GM18511 (cell line): ENCODE measurements around the gene INHBA.

ENCODE experiments used
- ATAC-seq: cut with Tn5 transposase; IDR thresholded peaks from one replicate; pipeline ENCODE4 v1.9.1; 2021; ENCODE audit warnings: mild to moderate bottlenecking, moderate library complexity; ENCODE audit not compliant: unreplicated experiment

The INHBA gene

GRCh38 chr7:41711283-41712064 lies 8.6 kb upstream of the INHBA start:
- ATAC-seq: no peak

DNA sequence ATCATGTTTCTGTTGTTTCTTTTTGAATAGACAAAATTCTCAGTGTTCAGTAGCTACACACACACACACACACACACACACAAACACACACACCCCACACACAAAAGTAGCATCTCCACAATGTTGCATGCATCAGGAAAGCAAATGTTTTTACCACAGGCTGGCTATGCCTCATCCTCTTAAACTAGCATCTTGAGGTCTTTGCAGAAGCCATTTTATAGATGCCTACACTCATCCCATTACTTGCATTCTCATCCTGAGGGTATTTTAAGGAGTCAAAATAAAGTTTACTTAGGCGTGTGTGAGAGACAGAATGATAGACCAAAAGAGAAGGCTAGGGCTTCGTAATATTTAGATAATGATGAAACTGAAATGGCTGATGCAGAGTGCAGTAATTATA lies 7.9 kb upstream of the INHBA start:
- no peak for ATAC-seq

DNA sequence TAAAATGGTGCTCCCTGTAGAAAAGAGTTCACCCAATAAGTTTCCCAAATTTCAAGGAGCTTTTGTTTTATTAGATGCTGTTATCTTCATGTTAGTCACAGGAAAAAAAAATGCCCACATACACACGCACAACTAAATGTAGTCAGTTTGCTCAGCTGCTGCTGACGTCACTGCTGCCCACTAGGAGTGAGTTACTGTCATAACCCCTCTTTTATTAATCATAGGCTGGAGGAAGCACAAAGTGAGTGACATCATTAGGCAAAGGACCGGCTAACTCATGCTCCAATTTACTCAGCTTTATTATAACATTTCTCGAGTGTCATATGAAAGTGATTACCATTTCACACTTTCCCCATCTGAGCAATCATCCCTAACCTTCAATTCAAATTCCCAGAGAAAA lies 6.7 kb upstream of the INHBA start:
- no peak for ATAC-seq

DNA sequence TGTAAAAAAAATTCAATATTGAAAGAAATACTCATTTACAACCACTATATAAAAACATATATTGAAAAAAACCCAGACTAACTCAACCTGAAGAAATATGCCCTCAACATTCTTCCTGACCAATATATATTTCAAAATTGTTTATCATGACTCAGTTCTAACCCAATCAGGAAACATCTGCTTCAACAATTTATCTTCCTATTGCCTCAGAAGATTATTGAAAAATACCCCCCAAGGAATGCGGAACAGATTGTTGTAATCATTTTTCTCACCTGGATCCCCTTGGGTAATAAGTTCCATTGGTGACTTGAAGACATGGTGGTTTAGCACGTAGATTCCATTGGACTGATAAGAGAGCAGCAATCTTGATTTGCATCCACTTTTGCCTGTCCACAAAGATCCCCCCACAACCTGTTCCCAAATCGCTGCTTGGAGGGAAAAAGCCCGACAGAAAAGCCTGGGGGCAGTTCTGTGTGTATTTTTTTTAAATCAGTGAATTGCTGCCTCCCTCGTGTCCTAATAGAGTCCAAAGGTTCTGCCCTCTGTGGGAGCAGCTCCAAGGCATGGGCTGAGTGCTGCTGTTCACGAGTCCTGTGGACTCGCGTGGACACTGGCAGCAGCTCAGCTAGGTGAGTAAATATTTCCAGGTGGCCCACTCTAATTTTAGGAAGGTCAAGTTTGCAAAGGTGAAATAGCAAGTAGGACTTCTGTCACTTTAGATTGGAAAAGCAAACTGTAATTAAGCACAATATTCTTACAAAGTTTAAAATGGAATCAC lies 5.9 kb upstream of the INHBA start:
- no peak for ATAC-seq

- ATAC-seq: no peak
Observed at GRCh38 chr7:41706228-41706930, 3.5 kb upstream of the INHBA start.

GRCh38 chr7:41705109-41705901 lies 2.4 kb upstream of the INHBA start:
- ATAC-seq: peak; percentile 97

DNA sequence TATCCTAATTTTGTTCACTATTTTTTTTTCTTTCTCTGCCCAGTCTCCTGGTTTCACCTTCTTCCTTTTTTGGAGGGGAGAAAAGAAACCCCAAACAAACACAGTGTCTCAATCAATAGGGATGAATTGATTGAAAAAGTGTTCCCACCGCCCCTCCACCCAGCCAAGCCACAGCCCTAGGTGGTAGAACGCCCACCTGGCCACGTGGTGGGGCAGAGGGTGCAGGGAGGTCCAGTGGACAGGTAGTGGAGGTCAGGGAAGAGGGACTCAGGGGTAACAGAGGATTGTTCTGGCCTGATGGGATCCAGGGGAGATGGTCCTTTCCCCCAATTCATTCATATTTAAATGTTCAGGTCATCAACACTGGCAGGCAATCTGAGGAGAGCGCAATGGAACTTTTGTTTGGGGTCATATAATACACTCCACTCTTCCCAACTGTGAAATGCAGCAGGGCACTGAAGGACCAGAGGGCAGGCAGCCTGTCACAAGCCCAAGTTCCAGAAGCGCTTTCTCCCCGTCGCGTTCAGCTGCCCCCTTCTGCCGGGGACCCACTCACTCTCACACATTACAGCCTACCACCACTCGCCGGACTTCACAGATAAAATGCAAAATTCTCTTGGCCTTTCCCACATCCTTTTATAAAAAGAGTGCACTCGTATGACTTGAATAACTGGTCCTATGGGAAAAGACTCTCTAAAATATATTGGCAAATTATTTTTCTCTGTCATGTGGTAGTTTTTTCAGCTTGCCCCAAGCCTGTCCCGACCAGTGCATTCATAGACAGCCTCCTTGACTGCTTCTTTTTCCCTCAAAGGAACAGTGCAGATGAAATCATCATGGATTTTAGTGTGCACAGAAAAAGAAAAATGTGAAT lies 1.6 kb downstream of the INHBA start:
- no peak for ATAC-seq

- ATAC-seq: no peak
Observed at GRCh38 chr7:41700044-41700471, 2.8 kb downstream of the INHBA start.

- no peak for ATAC-seq
Observed at GRCh38 chr7:41699516-41699915, 3.4 kb downstream of the INHBA start.

GRCh38 chr7:41698726-41699125 lies 4.2 kb downstream of the INHBA start:
- no peak for ATAC-seq

- ATAC-seq: no peak
Observed at GRCh38 chr7:41698114-41698513, 4.8 kb downstream of the INHBA start.

DNA sequence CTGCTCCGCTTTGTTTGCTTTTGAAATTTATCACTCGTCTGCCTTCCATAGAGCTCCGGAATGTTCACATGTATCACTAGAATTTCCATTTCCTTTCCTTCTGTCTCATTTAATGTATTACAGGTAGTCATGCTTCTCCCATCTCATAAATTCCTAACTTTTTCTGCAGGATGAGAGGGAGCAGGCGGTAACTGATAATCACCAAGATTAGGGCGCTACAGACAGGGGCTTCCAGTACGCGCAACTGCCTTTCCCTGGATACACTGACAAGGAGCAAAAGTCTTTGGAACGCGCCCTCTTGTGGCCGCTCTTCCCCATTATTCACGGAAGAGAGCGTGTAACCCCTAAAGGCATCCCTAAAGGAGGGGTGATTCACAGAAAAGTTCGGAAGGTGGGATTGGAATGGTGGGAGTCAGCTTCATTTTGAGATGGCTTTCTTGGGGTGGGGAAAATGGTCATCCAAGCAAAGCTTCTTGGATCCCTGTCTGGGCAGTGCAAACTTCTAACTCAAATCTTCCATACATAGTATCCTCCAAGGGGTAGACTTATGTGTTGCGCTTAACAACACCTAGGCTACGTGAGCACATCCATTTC lies 6.5 kb downstream of the INHBA start:
- no peak for ATAC-seq

GRCh38 chr7:41695661-41696322 lies 7.1 kb downstream of the INHBA start:
- ATAC-seq: no peak

GRCh38 chr7:41694495-41694894 lies 8.4 kb downstream of the INHBA start:
- ATAC-seq: no peak

GRCh38 chr7:41693150-41693997 lies 9.5 kb downstream of the INHBA start:
- no peak for ATAC-seq

- no peak for ATAC-seq
Observed at GRCh38 chr7:41692251-41692650, 10.6 kb downstream of the INHBA start.

DNA sequence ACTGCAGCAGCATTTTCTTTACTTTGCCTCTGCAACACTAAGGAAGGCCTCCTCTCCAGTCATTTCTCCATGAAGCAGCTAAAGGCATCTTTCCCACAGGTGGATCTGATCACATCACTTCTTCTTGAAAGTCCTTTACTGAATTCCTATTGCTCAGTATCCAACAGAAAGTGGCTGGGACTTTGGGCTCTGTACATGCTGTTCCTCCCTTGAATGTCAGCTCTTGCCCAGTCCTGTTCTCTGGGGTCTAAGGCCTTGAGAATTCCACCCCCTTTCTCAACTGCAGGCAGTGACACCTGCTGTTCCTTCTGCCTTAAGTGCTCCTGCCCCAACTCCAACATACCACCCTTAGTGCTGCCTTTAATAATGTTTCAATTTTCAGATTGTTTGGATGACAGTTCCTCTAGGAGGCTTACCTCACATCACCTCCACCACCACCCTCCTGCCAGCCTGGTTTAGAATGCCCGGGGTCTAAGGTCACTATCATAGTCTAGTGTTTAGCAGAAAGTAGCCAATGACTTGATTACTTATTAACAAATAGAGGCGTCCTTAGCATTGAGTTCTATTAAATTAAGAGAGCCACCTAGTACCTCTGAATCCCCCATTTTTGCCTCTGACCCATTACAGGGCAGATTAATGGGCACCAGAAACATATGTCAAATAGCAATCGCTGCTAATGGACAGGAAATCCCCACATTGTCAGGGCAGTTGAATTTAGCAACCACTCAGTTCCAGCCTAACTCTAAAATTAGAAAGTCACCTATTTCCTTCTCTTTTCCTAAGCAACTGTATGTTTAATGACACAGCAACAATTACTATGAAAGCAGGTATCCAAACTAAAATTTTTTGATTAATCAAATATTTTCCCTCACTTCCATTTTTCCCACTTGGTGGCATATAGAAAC lies 11.4 kb downstream of the INHBA start:
- no peak for ATAC-seq
